ENCODE data around the gene KATNAL2.

The KATNAL2 gene

DNA sequence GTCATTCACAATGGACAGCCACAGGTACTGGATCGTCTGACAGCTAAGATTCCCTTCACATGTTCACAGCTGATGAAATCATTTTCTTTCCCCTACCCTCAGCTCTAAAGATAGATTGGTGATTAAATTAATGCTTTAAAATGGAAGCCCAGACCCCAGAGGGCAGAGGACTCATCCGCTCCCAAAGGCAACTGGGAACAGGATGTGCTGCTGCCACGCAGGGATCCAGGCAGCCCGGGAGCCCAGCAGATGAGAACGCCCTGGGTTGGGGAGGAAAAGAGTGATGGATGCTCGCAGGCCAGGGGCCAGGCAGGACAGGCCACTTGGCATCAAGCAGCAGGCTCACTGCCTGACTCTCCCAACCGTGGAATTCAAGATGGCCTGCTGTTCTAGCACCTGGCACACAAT lies 191.6 kb downstream of the KATNAL2 start:
- Histone ChIP-seq H3K9me3 (ENCODE audit: control insufficient read depth, low read length) (no peaks in the 10 kb centered on the region), H3K27me3 (replicated peaks; ENCODE audit: control insufficient read depth, insufficient read depth, low read length, poor library complexity, severe bottlenecking) (no peaks in the 10 kb centered on the region), H3K4me1 (ENCODE audit: control insufficient read depth, insufficient read depth, low read length, poor library complexity, severe bottlenecking) (no peaks in the 10 kb centered on the region), H3K4me3 (ENCODE audit: insufficient read depth, low read depth, low read length, poor library complexity, severe bottlenecking) (no peak overlapping the region), H3K27ac (ENCODE audit: insufficient read depth, low read length, poor library complexity, severe bottlenecking) (no peak overlapping the region), H3K36me3 (ENCODE audit: control insufficient read depth, insufficient read depth, low read length) (peaks cover 33% of the 10 kb centered on the region)
- DNase-seq = no peak

GRCh38 chr18:47109720-47110119 lies 192.3 kb downstream of the KATNAL2 start:
- no peaks in the 10 kb centered on the region for H3K4me1 ChIP-seq (ENCODE audit: control insufficient read depth, insufficient read depth, low read length, poor library complexity, severe bottlenecking)
- no peak overlapping the region for H3K4me3 ChIP-seq (ENCODE audit: insufficient read depth, low read depth, low read length, poor library complexity, severe bottlenecking)
- H3K36me3 ChIP-seq (ENCODE audit: control insufficient read depth, insufficient read depth, low read length) = peaks cover 38% of the 10 kb centered on the region
- no peaks in the 10 kb centered on the region for H3K9me3 ChIP-seq (ENCODE audit: control insufficient read depth, low read length)
- H3K27ac ChIP-seq (ENCODE audit: insufficient read depth, low read length, poor library complexity, severe bottlenecking) = no peak overlapping the region
- H3K27me3 ChIP-seq (replicated peaks; ENCODE audit: control insufficient read depth, insufficient read depth, low read length, poor library complexity, severe bottlenecking) = no peaks in the 10 kb centered on the region
- DNase-seq = no peak

DNA sequence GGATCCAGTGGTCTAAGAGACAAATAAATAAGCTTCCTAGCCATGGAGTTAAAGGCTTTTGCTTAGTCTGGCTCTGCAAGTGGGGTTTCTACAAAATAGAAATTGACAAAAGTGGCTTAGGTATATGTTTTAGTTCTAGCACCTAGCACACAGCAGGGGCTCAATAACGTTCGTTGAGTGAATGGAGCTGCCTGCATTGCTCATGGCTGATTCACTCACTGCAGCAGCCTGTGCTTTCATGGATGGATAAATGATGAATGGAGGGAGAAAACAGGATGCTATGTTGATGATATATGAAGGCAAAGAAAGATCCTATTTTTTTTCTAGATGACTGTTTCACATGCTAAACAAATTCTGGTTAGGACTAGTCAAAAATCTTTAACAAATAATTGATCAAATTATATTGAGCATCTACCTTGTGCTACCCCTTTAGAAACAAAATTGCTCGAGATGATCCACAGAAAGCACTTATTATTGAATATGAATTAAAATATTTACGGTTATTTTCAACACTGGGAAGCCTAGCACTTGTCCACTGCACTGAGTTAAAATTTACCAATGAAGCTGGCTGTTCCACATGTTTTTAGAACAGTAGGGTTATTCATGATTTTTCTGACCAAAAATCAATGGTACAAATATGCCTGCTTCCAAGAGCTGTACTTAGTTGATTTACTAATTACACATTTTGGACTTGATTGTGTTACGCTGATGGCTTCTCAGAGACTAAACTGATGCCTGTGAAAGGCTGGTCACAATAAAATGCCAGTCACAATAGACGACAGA lies 193.3 kb downstream of the KATNAL2 start:
- Histone ChIP-seq H3K9me3 (ENCODE audit: control insufficient read depth, low read length) (no peaks in the 10 kb centered on the region), H3K36me3 (ENCODE audit: control insufficient read depth, insufficient read depth, low read length) (peaks cover 38% of the 10 kb centered on the region), H3K4me3 (ENCODE audit: insufficient read depth, low read depth, low read length, poor library complexity, severe bottlenecking) (no peak overlapping the region), H3K27me3 (replicated peaks; ENCODE audit: control insufficient read depth, insufficient read depth, low read length, poor library complexity, severe bottlenecking) (no peaks in the 10 kb centered on the region), H3K27ac (ENCODE audit: insufficient read depth, low read length, poor library complexity, severe bottlenecking) (no peak overlapping the region), H3K4me1 (ENCODE audit: control insufficient read depth, insufficient read depth, low read length, poor library complexity, severe bottlenecking) (no peaks in the 10 kb centered on the region)
- no peak for DNase-seq

GRCh38 chr18:47113796-47114540 lies 196.6 kb downstream of the KATNAL2 start:
- Histone ChIP-seq H3K4me1 (ENCODE audit: control insufficient read depth, insufficient read depth, low read length, poor library complexity, severe bottlenecking) (no peaks in the 10 kb centered on the region), H3K27ac (ENCODE audit: insufficient read depth, low read length, poor library complexity, severe bottlenecking) (no peak overlapping the region), H3K4me3 (ENCODE audit: insufficient read depth, low read depth, low read length, poor library complexity, severe bottlenecking) (no peak overlapping the region), H3K9me3 (ENCODE audit: control insufficient read depth, low read length) (no peaks in the 10 kb centered on the region), H3K27me3 (replicated peaks; ENCODE audit: control insufficient read depth, insufficient read depth, low read length, poor library complexity, severe bottlenecking) (no peaks in the 10 kb centered on the region), H3K36me3 (ENCODE audit: control insufficient read depth, insufficient read depth, low read length) (peaks cover 31% of the 10 kb centered on the region)
- no peak for DNase-seq

DNA sequence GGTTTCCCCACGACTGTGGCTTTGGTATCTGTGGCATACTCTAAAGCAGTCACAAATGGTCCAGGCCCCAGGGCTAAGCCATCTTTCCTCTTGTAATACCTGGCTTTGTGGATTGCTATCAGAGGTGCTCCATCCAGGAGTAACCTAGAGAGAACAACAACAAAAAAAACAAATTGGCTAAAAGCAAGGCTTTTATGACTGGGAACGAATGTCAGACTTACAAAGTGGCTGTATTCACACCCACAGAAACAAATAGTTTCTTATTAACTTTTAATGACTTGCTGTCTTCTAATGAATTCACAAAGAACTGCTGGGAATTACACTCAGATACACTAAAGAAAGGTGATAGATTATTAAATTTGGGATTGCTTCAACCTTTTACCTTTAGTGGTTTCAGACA lies 197.8 kb downstream of the KATNAL2 start:
- Histone ChIP-seq H3K36me3 (ENCODE audit: control insufficient read depth, insufficient read depth, low read length) (peaks cover 26% of the 10 kb centered on the region), H3K4me3 (ENCODE audit: insufficient read depth, low read depth, low read length, poor library complexity, severe bottlenecking) (no peak overlapping the region), H3K4me1 (ENCODE audit: control insufficient read depth, insufficient read depth, low read length, poor library complexity, severe bottlenecking) (no peaks in the 10 kb centered on the region), H3K27me3 (replicated peaks; ENCODE audit: control insufficient read depth, insufficient read depth, low read length, poor library complexity, severe bottlenecking) (no peaks in the 10 kb centered on the region), H3K9me3 (ENCODE audit: control insufficient read depth, low read length) (no peaks in the 10 kb centered on the region), H3K27ac (ENCODE audit: insufficient read depth, low read length, poor library complexity, severe bottlenecking) (no peak overlapping the region)
- no peak for DNase-seq

DNA sequence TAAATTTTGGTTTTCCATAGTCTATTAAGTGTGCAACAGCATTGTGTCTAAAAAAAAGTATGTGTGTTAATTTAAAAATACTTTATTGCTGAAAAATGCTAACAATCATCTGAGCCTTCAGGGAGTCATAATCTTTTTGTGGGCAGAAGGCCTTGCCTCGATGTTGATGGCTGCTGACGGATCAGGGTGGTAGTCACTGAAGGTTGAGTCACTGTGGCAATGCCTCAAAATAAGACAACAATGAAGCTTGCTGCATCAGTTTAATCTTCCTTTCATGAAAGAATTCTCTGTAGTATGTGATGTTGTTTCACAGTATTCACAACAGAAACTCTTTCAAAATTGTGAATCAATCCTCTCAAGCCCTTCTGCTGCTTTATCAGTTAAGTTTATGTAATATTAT lies 201.6 kb downstream of the KATNAL2 start:
- Histone ChIP-seq H3K4me3 (ENCODE audit: insufficient read depth, low read depth, low read length, poor library complexity, severe bottlenecking) (no peak overlapping the region), H3K27ac (ENCODE audit: insufficient read depth, low read length, poor library complexity, severe bottlenecking) (no peak overlapping the region), H3K36me3 (ENCODE audit: control insufficient read depth, insufficient read depth, low read length) (peaks cover 6% of the 10 kb centered on the region), H3K4me1 (ENCODE audit: control insufficient read depth, insufficient read depth, low read length, poor library complexity, severe bottlenecking) (no peaks in the 10 kb centered on the region), H3K27me3 (replicated peaks; ENCODE audit: control insufficient read depth, insufficient read depth, low read length, poor library complexity, severe bottlenecking) (no peaks in the 10 kb centered on the region), H3K9me3 (ENCODE audit: control insufficient read depth, low read length) (no peaks in the 10 kb centered on the region)
- DNase-seq = no peak

GRCh38 chr18:47120428-47120827 lies 203.0 kb downstream of the KATNAL2 start:
- DNase-seq = no peak
- Histone ChIP-seq H3K36me3 (ENCODE audit: control insufficient read depth, insufficient read depth, low read length) (no peaks in the 10 kb centered on the region), H3K4me1 (ENCODE audit: control insufficient read depth, insufficient read depth, low read length, poor library complexity, severe bottlenecking) (no peaks in the 10 kb centered on the region), H3K4me3 (ENCODE audit: insufficient read depth, low read depth, low read length, poor library complexity, severe bottlenecking) (no peak overlapping the region), H3K27me3 (replicated peaks; ENCODE audit: control insufficient read depth, insufficient read depth, low read length, poor library complexity, severe bottlenecking) (no peaks in the 10 kb centered on the region), H3K9me3 (ENCODE audit: control insufficient read depth, low read length) (no peaks in the 10 kb centered on the region), H3K27ac (ENCODE audit: insufficient read depth, low read length, poor library complexity, severe bottlenecking) (no peak overlapping the region)

- H3K27ac ChIP-seq (ENCODE audit: insufficient read depth, low read length, poor library complexity, severe bottlenecking) = no peak overlapping the region
Observed at GRCh38 chr18:47121146-47121545, 203.7 kb downstream of the KATNAL2 start.

DNA sequence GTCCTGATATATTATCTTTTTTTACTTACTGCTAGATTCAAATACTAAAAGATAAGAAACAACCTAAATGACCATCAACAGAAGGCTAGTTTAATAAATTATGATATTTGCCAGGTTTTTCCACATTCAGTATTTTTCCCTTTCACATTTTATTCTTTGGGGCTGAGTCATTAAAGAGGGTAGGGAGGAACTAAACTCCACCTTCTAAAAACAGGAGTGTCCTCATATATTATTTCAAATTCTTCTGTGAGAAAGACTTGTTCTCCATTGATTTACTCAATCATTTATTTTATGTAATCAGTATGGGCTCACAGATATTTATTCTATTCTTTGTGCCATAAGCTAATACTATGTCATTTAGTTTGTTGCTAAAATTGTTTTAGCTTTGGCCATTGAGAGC lies 223.9 kb downstream of the KATNAL2 start:
- DNase-seq = no peak
- Histone ChIP-seq H3K4me3 (ENCODE audit: insufficient read depth, low read depth, low read length, poor library complexity, severe bottlenecking) (no peak overlapping the region), H3K9me3 (ENCODE audit: control insufficient read depth, low read length) (no peaks in the 10 kb centered on the region), H3K4me1 (ENCODE audit: control insufficient read depth, insufficient read depth, low read length, poor library complexity, severe bottlenecking) (no peaks in the 10 kb centered on the region), H3K27me3 (replicated peaks; ENCODE audit: control insufficient read depth, insufficient read depth, low read length, poor library complexity, severe bottlenecking) (no peaks in the 10 kb centered on the region), H3K36me3 (ENCODE audit: control insufficient read depth, insufficient read depth, low read length) (peaks cover under 1% of the 10 kb centered on the region), H3K27ac (ENCODE audit: insufficient read depth, low read length, poor library complexity, severe bottlenecking) (no peak overlapping the region)

More at GRCh38 chr18:47121146-47121545, 203.7 kb downstream of the KATNAL2 start:
- Histone ChIP-seq H3K9me3 (ENCODE audit: control insufficient read depth, low read length) (no peaks in the 10 kb centered on the region), H3K36me3 (ENCODE audit: control insufficient read depth, insufficient read depth, low read length) (no peaks in the 10 kb centered on the region), H3K4me3 (ENCODE audit: insufficient read depth, low read depth, low read length, poor library complexity, severe bottlenecking) (no peak overlapping the region), H3K4me1 (ENCODE audit: control insufficient read depth, insufficient read depth, low read length, poor library complexity, severe bottlenecking) (no peaks in the 10 kb centered on the region), H3K27me3 (replicated peaks; ENCODE audit: control insufficient read depth, insufficient read depth, low read length, poor library complexity, severe bottlenecking) (no peaks in the 10 kb centered on the region)
- no peak for DNase-seq

DNA sequence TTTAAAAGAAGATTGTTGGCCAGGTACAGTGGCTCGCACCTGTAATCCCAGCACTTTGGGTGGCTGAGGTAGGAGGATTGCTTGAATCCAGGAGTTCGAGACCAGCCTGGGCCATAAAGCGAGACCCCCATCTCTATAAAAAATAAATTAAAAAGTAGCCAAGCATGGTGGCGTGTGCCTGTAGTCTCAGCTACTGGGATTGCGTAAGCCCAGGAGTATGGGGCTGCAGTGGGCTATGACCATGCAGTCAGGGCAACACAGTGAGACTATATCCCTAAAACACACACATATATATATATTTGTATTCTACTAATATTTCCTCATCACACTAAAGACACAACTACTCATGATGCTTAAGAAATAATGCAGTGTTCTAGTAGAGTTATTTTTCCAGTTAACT lies 225.8 kb downstream of the KATNAL2 start:
- no peak overlapping the region for H3K4me3 ChIP-seq (ENCODE audit: insufficient read depth, low read depth, low read length, poor library complexity, severe bottlenecking)
- H3K36me3 ChIP-seq (ENCODE audit: control insufficient read depth, insufficient read depth, low read length) = no peaks in the 10 kb centered on the region
- H3K27me3 ChIP-seq (replicated peaks; ENCODE audit: control insufficient read depth, insufficient read depth, low read length, poor library complexity, severe bottlenecking) = no peaks in the 10 kb centered on the region
- H3K4me1 ChIP-seq (ENCODE audit: control insufficient read depth, insufficient read depth, low read length, poor library complexity, severe bottlenecking) = no peaks in the 10 kb centered on the region
- no peak for DNase-seq
- H3K27ac ChIP-seq (ENCODE audit: insufficient read depth, low read length, poor library complexity, severe bottlenecking) = no peak overlapping the region
- H3K9me3 ChIP-seq (ENCODE audit: control insufficient read depth, low read length) = no peaks in the 10 kb centered on the region
